HG02798 (cell line): Measurements from ENCODE around the gene NUTF2.
A peak's percentile ranks its signal among the peaks of the same experiment; 100 is the strongest.
"Not testable (repeated sequence)": the region's sequence is repeated elsewhere in the genome, so short reads cannot be mapped to it uniquely, and the experiment has no call there.

Experiments used
- ATAC-seq: cut with Tn5 transposase; IDR thresholded peaks from one replicate; pipeline ENCODE4 v1.9.1; 2021; ENCODE audit warnings: mild to moderate bottlenecking; ENCODE audit not compliant: unreplicated experiment, poor library complexity

The NUTF2 gene

GRCh38 chr16:67862623-67863583, 16.2 kb downstream of the NUTF2 start:
- no peak for ATAC-seq

GRCh38 chr16:67864044-67864443, 17.3 kb downstream of the NUTF2 start:
- not testable (repeated sequence) for ATAC-seq

GRCh38 chr16:67864594-67864993, 17.9 kb downstream of the NUTF2 start:
- no peak for ATAC-seq

GRCh38 chr16:67865318-67865717, 18.6 kb downstream of the NUTF2 start:
- ATAC-seq: no peak

- no peak for ATAC-seq
Measured at GRCh38 chr16:67868290-67868689, 21.6 kb downstream of the NUTF2 start.

- ATAC-seq: no peak
Measured at GRCh38 chr16:67869653-67870052, 22.9 kb downstream of the NUTF2 start.

GRCh38 chr16:67871256-67871655, 24.5 kb downstream of the NUTF2 start:
- no peak for ATAC-seq

- no peak for ATAC-seq
Measured at GRCh38 chr16:67872131-67872630, 25.4 kb downstream of the NUTF2 start.

- ATAC-seq: peak; percentile 81
Measured at GRCh38 chr16:67872631-67873434, 26.1 kb downstream of the NUTF2 start, which contains the start of gene EDC4. Gene EDC4, plus strand, starts transcription at chr16:67873052. Its CDS starts 210 bp downstream, at chr16:67873262.

- ATAC-seq: no peak
Measured at GRCh38 chr16:67873435-67874370, 27.0 kb downstream of the NUTF2 start.

GRCh38 chr16:67874372-67874771, 27.6 kb downstream of the NUTF2 start:
- no peak for ATAC-seq

GRCh38 chr16:67877064-67877463, 30.3 kb downstream of the NUTF2 start:
- ATAC-seq: no peak

- no peak for ATAC-seq
Measured at GRCh38 chr16:67878232-67878631, 31.5 kb downstream of the NUTF2 start.

- ATAC-seq: no peak
Measured at GRCh38 chr16:67878846-67879245, 32.1 kb downstream of the NUTF2 start.

- ATAC-seq: no peak
Measured at GRCh38 chr16:67879462-67879861, 32.7 kb downstream of the NUTF2 start.

GRCh38 chr16:67879936-67880335, 33.2 kb downstream of the NUTF2 start:
- no peak for ATAC-seq

- ATAC-seq: no peak
Measured at GRCh38 chr16:67880584-67880983, 33.9 kb downstream of the NUTF2 start.

GRCh38 chr16:67881621-67882161, 35.0 kb downstream of the NUTF2 start:
- ATAC-seq: no peak

- ATAC-seq: no peak
Measured at GRCh38 chr16:67882374-67883145, 35.8 kb downstream of the NUTF2 start.
